DMS153 treated with DMSO at 0.1 percent for 48 hours (cell line): Measurements from ENCODE around the gene TNFRSF17.
"Not testable (repeated sequence)": the region's sequence is repeated elsewhere in the genome, so short reads cannot be mapped to it uniquely, and the experiment has no call there.

Source experiments
- DNase-seq: peaks from one replicate; lab custom pipeline; 2025; ENCODE audit not compliant: unreplicated experiment; lab: John Stamatoyannopoulos, UW

Gene TNFRSF17

DNA sequence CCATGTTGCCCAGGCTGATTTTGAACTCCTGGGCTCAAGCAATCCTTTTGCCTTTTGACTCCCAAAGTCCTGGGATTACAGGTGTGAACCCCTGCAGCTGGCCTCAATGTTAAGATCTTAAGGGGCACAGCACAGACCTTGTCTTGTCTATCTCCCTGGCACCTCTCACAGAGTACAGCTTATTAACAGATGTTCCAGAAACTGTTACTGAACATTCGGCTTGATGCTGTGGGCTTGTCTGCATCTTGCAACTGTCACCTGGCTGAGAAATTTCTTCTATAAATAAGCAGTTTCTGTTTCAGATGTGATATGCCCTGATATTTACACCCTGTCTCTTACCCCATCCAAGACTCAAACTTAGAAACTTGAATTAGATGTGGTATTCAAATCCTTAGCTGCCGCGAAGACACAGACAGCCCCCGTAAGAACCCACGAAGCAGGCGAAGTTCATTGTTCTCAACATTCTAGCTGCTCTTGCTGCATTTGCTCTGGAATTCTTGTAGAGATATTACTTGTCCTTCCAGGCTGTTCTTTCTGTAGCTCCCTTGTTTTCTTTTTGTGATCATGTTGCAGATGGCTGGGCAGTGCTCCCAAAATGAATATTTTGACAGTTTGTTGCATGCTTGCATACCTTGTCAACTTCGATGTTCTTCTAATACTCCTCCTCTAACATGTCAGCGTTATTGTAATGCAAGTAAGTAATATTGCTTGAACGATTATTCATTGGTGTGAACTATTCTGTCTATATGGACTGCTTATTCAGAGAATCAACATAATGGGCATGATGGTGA is at the start of gene TNFRSF17:
Gene TNFRSF17, plus strand, starts transcription at position 450 of the 791 bp plus-strand sequence. Its CDS starts 115 bp downstream, at position 565.
- DNase-seq, result no peak

DNA sequence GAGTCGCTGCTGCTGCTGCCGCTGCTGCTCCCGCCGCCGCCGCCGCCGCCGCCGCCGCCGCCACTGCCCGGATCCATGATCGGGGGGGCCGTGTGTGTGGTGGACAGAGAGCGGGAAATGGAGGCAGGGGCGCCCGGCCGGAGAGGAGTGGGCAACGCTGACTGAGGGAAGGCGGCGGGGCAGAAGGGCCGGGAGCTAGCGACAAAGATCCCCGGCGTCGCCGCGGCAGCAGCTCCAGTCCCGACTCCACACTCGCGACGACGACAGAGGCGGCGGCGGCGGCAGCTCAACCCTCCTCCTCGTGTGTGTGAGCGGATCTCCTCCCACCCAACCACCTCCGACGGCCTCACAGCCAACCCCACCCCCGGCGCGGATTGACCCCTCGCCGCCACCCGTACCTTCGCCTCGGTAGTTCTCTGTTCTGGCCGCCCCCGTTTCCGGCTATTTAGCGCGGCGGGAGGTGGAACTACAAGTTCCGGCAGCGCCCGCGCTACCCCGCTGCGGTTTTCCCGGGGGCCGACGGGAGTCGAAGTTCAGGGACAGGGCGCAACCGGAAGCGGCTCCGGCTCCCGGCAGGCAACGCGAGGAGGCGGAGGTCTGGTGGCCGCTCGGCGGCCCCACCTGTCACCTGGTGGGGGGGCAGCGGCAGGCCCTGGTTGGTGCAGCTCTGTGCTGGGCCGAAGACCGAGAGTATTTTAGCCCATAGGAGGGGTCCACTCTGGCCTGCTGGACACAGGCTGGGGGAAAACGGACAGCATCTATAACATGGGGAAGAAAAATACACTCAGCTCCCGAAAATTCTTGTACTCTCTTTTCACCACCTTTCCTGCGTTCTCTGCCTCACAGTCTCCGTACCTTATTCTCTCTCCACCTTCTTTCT is 49.1 kb upstream of the TNFRSF17 start, which contains the start of gene GSPT1:
Gene GSPT1, minus strand, starts transcription at position 313 of the 880 bp plus-strand sequence. Its CDS starts 236 bp downstream, at position 77.
- peak; percentile 97 for DNase-seq

DNA sequence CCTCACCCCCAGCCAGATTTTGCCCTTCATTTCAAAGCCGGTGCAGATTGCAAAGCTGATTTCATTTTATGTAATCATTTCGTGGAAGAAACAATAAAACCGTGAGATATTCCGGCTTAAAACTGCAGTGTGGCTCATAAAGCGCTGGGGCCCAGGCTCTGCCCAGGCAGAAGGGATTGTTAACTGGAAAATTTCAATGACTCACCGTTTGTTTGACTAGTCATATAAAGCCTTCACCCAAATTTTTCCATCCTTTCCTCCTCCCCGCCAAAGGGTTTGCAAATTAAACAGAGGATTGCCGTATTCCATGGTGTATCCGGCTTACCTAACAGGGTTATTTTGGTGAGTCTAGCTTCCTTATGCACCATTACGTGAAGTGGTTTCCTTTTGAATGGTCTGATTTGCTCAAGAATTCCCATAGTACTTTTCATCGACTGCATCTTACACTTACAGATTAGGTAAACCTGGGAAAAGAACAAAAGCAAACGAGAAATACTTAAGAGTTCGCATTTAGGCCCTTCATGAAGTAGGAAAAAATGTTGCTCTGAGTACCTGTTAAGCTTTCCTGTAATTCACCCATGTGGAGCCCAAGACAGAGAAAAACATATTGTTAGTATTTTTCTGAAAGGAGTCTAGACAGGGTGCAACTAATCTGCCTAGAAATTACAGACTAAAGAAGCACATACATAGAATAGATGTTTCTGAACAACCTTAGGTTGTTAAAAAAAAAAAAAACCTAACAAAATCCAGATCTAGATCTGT is 48.3 kb upstream of the TNFRSF17 start:
- DNase-seq, result peak; percentile 83

DNA sequence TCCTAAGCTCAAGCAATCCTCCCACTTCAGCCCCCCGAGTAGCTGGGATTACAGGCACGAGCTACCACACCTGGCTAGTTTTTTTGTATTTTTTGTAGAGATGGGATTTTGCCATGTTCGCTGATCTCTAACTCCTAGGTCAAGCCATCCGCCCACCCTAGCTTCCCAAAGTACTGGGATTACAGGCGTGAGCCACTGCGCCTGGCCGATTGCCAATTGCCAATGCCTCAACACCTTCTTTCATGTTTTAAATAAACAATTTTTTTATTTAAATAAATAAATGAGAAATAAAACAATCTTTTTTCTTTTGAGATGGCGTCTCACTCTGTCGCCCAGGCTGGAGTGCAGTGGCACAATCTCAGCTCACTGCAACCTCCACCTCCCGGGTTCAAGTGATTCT is 41.0 kb upstream of the TNFRSF17 start:
- not testable (repeated sequence) for DNase-seq

GRCh38 chr16:11927350-11927749 is 37.7 kb upstream of the TNFRSF17 start:
- DNase-seq, result not testable (repeated sequence)

- not testable (repeated sequence) for DNase-seq
Observed at GRCh38 chr16:11941945-11942344, 23.1 kb upstream of the TNFRSF17 start, which contains the start of gene NPIPB2. TSS of gene NPIPB2 (minus strand) at chr16:11942045. CDS start at chr16:11942045, 0 bp downstream.

- no peak for DNase-seq
Observed at GRCh38 chr16:11946433-11946832, 18.6 kb upstream of the TNFRSF17 start.

DNA sequence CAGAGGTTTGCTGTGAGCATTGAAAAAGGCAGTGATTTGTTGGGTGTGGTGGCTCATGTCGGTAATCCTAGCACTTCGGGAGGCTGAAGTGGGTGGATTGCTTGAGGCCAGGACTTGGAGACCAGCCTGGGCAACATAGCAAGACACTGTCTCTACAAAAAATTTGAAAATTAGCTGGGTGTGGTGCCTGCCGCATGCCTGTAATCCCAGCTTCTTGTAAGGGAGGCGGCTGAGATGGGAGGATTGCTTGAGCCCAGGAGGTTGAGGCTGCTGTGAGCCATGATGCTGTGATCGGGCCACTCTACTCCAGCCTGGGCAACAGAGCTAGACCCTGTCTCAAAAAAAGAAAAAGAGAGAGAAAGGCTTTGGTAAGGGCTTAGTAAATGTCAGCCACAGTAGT is 16.2 kb upstream of the TNFRSF17 start:
- no peak for DNase-seq

- peak; percentile 55 for DNase-seq
Observed at GRCh38 chr16:11949527-11949926, 15.5 kb upstream of the TNFRSF17 start.

DNA sequence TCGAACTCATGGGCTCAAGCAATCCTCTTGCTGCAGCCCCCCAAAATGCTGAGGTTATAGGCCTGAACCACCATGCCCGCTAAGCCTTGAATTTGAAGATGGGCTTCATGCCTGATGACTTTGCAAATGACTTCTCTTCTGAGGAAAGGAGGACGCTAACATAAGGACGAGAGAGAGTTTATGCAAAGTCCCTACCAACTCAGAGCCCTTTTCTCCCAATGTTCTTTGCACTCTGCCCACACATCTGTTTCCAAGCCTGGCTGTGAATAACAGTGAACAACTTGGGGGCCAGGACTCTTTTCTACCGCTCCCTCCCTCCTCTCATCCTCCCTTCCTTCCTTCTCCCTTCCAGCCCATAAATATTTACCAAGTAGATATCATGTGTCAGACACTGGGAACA is 14.6 kb upstream of the TNFRSF17 start:
- no peak for DNase-seq

GRCh38 chr16:11953576-11953975 is 11.4 kb upstream of the TNFRSF17 start:
- DNase-seq, result not testable (repeated sequence)

- no peak for DNase-seq
Observed at GRCh38 chr16:11955713-11956123, 9.3 kb upstream of the TNFRSF17 start.

DNA sequence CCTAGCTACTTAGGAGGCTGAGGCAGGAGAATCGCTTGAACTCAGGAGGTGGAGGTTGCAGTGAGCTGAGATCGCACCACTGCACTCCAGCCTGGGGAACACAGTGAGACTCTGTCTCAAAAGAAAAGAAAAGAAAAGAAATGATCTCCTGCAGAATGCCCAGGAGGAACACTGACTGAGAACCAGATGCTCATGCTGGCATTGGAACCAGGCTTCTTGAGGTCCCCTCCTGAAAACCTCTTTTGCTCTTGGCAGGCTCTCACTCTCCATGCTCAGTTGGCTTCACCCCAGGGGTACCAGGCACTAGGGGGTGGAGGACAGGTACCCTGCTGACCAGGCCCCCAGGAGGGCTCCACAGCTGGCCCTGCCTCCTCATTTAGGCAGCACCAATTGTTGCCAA is 8.5 kb upstream of the TNFRSF17 start:
- DNase-seq, result no peak

DNA sequence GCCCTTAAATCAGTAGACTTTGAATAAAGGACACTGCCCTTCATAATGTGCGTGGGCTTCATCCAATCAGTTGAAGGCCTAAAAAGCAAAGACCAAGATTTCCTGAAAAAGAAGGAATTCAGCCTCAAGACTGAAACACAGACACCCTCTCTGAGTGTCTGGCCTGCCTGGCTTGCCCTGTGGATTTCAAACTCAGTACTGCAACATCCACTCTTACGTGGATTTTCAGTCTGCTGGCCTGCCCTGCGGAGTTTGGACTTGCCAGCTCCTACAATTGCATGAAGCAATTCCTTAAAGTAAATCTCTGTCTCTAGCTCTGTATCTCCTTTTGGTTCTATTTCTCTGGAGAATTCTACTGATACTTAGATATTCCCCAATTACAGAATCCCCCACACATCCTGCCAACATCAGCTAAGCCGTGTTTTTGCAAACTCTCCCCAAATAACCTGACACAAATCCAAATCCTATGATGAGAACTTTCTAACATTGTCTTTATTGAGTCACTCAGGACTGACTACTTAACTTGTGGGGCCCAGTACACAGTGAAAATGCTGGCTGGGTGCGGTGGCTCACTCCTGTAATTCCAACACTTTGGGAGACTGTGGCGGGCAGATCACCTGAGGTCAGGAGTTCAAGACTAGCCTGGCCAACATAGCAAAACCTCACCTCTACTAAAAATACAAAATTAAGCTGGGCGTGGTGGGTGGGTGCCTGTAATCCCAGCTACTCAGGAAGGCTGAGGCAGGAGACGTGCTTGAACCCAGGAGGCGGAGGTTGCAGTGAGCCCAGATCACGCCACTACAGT is 7.2 kb upstream of the TNFRSF17 start:
- no peak for DNase-seq

- not testable (repeated sequence) for DNase-seq
Observed at GRCh38 chr16:11962457-11962856, 2.6 kb upstream of the TNFRSF17 start.

DNA sequence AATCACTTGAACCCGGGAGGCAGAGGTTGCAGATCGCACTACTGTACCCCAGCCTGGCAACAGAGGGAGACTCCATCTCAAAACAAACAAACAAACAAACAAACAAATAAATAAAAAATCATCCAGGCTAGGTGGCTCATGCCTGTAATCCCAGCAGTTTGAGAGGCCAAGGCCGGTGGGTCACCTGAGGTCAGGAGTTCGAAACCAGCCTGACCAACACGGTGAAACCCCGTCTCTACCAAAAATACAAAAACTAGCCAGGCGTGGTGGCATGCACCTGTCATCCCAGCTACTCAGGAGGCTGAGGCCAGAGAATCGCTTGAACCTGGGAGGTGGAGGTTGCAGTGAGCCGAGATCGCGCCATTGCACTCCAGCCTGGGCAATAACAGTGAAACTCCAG is 2.0 kb upstream of the TNFRSF17 start:
- DNase-seq, result not testable (repeated sequence)

DNA sequence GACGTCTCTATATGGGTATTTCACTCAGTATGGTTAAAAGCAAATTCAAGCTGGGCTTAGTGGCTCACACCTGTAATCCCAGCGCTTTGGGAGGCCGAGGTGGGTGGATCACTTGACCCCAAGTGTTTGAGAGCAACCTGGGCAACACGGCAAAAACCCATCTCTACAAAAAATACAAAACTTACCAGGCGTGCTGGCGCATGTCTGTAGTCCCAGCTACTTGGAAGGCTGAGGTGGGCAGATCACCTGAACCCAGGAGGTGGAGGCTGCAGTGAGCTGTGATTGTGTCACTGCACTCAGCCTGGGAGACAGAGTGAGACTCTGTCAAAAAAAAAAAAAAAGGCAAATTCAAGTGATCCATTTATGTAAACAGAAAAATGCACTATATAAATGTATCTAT is 1.3 kb upstream of the TNFRSF17 start:
- DNase-seq, result no peak

DNA sequence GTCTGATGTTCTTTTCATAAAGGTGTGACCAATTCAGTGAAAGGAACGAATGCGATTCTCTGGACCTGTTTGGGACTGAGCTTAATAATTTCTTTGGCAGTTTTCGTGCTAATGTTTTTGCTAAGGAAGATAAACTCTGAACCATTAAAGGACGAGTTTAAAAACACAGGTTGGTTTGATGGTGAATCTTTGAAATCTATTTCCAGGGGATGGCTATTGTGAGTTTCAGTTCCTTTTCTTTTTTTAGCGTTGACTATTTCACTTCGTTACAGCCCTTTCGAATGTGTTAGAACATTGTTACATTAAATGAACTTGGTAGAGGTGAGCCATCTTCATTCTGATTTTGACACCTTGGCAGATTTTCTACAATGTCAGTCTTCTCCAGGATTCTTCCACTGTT is 1.2 kb downstream of the TNFRSF17 start:
- DNase-seq, result no peak

GRCh38 chr16:11967195-11967911 is 2.3 kb downstream of the TNFRSF17 start:
- no peak for DNase-seq
